Measurements from ENCODE around the gene PLCG1.

DNA sequence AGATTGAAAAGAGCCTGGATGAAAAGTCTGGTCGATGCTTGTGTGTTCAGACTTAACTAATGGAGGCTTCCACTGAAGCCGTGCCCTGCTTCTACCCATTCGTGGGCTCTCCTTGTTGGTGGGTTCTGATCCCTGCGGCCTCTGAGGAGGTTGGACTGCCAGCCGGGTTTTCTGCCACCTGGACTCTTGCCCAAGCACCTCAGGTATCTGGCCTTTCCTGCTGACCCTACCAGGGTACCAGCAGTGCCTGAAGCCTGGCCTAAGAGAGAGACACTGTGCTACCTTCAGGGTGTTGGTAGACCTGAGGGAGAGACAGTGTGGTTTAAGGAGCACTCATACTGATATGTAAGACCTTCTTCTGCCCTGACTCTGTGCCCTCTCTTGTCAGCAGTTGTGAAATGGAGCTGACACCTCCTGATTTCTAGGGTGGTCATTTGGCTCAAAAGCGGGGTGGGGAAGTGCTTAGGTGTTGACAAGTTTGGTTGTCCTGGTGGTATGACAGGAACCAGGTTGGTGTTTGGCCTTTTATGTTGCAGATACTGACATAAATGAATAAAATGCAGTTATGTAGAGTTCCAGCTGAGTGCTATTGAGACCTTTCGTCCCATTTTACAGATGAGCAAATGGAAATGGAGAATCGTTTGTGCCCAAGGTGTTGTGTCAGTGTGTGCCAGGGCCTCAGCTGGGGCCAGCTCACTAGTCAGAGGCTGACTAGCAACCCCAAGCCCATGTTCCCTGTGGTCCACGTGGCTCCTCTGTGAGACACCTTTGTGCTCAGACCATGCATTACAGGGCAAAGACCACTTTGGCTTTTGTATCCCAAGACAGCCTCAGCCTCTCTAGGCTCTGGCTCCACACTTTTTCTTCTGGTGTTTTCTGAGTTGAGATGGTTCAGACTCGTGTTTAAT, 3.1 kb downstream of the PLCG1 start:
- TF ChIP-seq, protein P1, sequence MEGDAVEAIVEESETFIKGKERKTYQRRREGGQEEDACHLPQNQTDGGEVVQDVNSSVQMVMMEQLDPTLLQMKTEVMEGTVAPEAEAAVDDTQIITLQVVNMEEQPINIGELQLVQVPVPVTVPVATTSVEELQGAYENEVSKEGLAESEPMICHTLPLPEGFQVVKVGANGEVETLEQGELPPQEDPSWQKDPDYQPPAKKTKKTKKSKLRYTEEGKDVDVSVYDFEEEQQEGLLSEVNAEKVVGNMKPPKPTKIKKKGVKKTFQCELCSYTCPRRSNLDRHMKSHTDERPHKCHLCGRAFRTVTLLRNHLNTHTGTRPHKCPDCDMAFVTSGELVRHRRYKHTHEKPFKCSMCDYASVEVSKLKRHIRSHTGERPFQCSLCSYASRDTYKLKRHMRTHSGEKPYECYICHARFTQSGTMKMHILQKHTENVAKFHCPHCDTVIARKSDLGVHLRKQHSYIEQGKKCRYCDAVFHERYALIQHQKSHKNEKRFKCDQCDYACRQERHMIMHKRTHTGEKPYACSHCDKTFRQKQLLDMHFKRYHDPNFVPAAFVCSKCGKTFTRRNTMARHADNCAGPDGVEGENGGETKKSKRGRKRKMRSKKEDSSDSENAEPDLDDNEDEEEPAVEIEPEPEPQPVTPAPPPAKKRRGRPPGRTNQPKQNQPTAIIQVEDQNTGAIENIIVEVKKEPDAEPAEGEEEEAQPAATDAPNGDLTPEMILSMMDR (IDR thresholded peaks at IDR 0.05): no peak
- TF ChIP-seq POLR2A (IDR thresholded peaks at IDR 0.05): no peak
